ENCODE results near the gene TXNRD3. TPM values are rescaled to one million over a fixed set of nuclear protein-coding genes. Genes with fewer than 3 reads are reported as not detected.

TXNRD3 gene
- total RNA-seq, 1 donor from 2014 or later: 1.8 TPM

- H3K4me3 Mint-ChIP-seq (ENCODE audit: unreplicated experiment): no peak overlapping the region
- H3K27ac Mint-ChIP-seq (ENCODE audit: unreplicated experiment): no peak overlapping the region
- H3K27me3 Mint-ChIP-seq (ENCODE audit: unreplicated experiment): no peaks in the 10 kb centered on the region
- H3K36me3 Mint-ChIP-seq (ENCODE audit: unreplicated experiment): no peaks in the 10 kb centered on the region
- no peak for TF ChIP-seq CTCF (IDR thresholded peaks at IDR 0.05; ENCODE audit: partially characterized antibody, unreplicated experiment)
- H3K4me1 Mint-ChIP-seq (ENCODE audit: low read depth, unreplicated experiment): peaks cover 4% of the 10 kb centered on the region
- H3K9me3 Mint-ChIP-seq (ENCODE audit: unreplicated experiment): peaks cover 4% of the 10 kb centered on the region
- DNase-seq: no peak
Observed at GRCh38 chr3:126672741-126673140, 17.8 kb upstream of the TXNRD3 start.

GRCh38 chr3:126672340-126672739, 17.4 kb upstream of the TXNRD3 start:
- Mint-ChIP-seq H3K9me3 (ENCODE audit: unreplicated experiment) (peaks cover 4% of the 10 kb centered on the region), H3K4me1 (ENCODE audit: low read depth, unreplicated experiment) (peaks cover 4% of the 10 kb centered on the region), H3K27me3 (ENCODE audit: unreplicated experiment) (no peaks in the 10 kb centered on the region), H3K4me3 (ENCODE audit: unreplicated experiment) (no peak overlapping the region), H3K27ac (ENCODE audit: unreplicated experiment) (no peak overlapping the region), H3K36me3 (ENCODE audit: unreplicated experiment) (no peaks in the 10 kb centered on the region)
- no peak for DNase-seq
- TF ChIP-seq CTCF (IDR thresholded peaks at IDR 0.05; ENCODE audit: partially characterized antibody, unreplicated experiment): no peak

GRCh38 chr3:126671521-126671920, 16.6 kb upstream of the TXNRD3 start:
- no peak overlapping the region for H3K27ac Mint-ChIP-seq (ENCODE audit: unreplicated experiment)
- peaks cover 4% of the 10 kb centered on the region for H3K9me3 Mint-ChIP-seq (ENCODE audit: unreplicated experiment)
- no peaks in the 10 kb centered on the region for H3K4me1 Mint-ChIP-seq (ENCODE audit: low read depth, unreplicated experiment)
- no peak for DNase-seq
- no peaks in the 10 kb centered on the region for H3K27me3 Mint-ChIP-seq (ENCODE audit: unreplicated experiment)
- H3K36me3 Mint-ChIP-seq (ENCODE audit: unreplicated experiment): no peaks in the 10 kb centered on the region
- H3K4me3 Mint-ChIP-seq (ENCODE audit: unreplicated experiment): no peak overlapping the region
- TF ChIP-seq CTCF (IDR thresholded peaks at IDR 0.05; ENCODE audit: partially characterized antibody, unreplicated experiment): no peak

- H3K9me3 Mint-ChIP-seq (ENCODE audit: unreplicated experiment): peaks cover 3% of the 10 kb centered on the region
- H3K4me3 Mint-ChIP-seq (ENCODE audit: unreplicated experiment): no peak overlapping the region
- TF ChIP-seq CTCF (IDR thresholded peaks at IDR 0.05; ENCODE audit: partially characterized antibody, unreplicated experiment): no peak
- H3K36me3 Mint-ChIP-seq (ENCODE audit: unreplicated experiment): no peaks in the 10 kb centered on the region
- H3K27me3 Mint-ChIP-seq (ENCODE audit: unreplicated experiment): peaks cover 5% of the 10 kb centered on the region
- no peak for DNase-seq
- no peaks in the 10 kb centered on the region for H3K4me1 Mint-ChIP-seq (ENCODE audit: low read depth, unreplicated experiment)
- H3K27ac Mint-ChIP-seq (ENCODE audit: unreplicated experiment): no peak overlapping the region
Observed at GRCh38 chr3:126668450-126669401, 13.8 kb upstream of the TXNRD3 start.
